Activated CD4-positive, alpha-beta T cell treated with anti-CD3 and anti-CD28 coated beads for 1 hour (primary cell): ENCODE data around the gene SKAP1.

Source experiments
- DNase-seq: peaks from one replicate; pipeline ENCODE4 v3.0.0-alpha.2; 2020

Gene SKAP1

DNA sequence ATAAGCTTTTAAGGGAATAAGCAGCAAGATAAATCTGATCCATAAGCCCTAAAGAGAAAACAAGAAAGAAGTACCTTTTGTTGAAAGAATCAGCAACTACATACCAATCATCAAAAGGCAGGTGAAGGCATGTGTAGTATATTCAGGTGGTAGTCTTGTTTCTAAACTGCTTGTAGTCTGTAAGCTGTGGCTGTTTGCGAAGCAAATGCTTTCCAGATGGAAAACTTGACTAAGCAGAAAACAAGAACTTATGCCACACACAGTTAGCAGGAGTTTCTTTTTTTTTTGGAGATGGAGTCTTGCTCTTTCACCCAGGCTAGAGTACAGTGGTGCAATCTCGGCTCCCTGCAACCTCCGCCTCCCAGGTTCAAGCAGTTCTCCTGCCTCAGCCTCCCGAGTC, 334.4 kb downstream of the SKAP1 start:
- no peak for DNase-seq

DNA sequence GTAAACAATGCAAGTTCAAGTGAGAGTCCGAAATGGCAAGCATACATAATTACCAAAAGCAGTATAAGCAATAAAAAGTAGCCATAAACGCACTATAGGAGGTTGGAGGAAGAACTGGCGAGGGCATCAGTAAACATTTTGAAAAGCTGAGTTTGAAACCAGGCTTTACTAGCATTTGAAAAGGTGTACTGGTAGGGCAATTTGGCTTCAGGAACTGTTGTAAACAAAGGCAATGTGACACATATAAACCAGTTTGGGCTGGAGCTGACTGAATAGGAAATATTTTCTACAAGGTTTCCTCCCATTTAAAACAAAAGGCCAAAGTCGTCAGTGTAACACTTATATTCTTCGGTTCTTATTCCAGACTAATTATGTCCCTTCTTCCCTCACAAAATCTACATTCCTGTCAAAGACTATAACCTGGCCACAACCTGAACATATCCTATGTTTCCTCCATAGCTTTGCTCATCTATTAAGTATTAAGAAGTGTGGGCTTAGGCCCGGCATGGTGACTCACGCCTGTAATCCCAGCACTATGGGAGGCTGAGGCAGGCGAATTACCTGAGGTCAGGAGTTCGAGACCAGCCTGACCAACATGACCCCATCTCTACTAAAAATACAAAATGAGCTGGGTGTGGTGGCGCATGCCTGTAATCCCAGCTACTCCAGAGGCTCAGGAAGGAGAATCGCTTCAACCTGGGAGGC, 336.5 kb downstream of the SKAP1 start:
- DNase-seq = no peak

DNA sequence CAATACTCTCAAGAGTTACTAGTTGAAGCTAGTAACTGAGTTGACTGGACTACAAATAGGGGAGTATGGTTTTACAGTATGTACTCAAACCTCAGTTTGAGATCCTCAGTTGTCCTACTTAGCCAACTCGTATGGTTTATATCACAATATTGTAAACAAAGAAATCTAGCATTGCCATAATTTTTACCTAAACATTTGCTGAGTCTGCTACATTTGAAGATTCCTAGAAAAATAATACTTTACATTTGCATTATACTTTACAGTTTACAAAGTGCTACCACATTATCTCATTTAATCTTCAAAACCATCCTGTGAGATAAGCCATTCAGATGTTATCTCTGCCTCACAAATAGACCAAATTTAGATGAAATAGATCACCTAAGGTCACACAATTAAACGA, 345.1 kb downstream of the SKAP1 start:
- no peak for DNase-seq
